22Rv1 (cell line): ENCODE results near the gene TPK1.

ENCODE experiments used
- ZFX ChIP-seq: fragments of 450-650 bp; IDR thresholded peaks from 2 replicates; pipeline ENCODE4 v1.6.1; 2017; ENCODE audit warnings: antibody characterized with exemption, borderline replicate concordance
- TF ChIP-seq, protein P1 (sequence below): fragments of 450-650 bp; IDR thresholded peaks from 2 replicates; pipeline ENCODE4 v1.5.1; 2017; ENCODE audit warnings: mild to moderate bottlenecking

DNA sequence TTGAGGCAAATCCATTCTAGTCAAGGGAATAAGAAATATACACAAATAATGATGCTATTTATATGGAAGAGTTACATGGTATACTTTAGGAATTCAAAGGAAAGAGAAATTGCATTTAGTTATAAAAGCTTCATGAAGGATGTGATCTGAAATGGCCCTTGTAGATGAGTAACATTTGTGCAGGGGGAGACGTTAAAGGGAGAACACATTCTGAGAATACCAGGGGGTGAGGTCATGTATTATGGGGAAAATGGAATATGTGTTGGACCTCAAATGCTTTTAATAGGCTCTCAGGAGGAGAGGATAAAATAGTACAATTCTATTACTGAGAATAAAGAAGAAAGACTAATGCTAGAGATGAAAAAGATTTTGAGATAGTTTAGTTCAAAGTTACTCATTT, 309.9 kb downstream of the TPK1 start:
- TF ChIP-seq, protein P1, sequence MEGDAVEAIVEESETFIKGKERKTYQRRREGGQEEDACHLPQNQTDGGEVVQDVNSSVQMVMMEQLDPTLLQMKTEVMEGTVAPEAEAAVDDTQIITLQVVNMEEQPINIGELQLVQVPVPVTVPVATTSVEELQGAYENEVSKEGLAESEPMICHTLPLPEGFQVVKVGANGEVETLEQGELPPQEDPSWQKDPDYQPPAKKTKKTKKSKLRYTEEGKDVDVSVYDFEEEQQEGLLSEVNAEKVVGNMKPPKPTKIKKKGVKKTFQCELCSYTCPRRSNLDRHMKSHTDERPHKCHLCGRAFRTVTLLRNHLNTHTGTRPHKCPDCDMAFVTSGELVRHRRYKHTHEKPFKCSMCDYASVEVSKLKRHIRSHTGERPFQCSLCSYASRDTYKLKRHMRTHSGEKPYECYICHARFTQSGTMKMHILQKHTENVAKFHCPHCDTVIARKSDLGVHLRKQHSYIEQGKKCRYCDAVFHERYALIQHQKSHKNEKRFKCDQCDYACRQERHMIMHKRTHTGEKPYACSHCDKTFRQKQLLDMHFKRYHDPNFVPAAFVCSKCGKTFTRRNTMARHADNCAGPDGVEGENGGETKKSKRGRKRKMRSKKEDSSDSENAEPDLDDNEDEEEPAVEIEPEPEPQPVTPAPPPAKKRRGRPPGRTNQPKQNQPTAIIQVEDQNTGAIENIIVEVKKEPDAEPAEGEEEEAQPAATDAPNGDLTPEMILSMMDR: no peak
- TF ChIP-seq ZFX: no peak
